ENCODE results near the gene AARS2.

Gene AARS2

DNA sequence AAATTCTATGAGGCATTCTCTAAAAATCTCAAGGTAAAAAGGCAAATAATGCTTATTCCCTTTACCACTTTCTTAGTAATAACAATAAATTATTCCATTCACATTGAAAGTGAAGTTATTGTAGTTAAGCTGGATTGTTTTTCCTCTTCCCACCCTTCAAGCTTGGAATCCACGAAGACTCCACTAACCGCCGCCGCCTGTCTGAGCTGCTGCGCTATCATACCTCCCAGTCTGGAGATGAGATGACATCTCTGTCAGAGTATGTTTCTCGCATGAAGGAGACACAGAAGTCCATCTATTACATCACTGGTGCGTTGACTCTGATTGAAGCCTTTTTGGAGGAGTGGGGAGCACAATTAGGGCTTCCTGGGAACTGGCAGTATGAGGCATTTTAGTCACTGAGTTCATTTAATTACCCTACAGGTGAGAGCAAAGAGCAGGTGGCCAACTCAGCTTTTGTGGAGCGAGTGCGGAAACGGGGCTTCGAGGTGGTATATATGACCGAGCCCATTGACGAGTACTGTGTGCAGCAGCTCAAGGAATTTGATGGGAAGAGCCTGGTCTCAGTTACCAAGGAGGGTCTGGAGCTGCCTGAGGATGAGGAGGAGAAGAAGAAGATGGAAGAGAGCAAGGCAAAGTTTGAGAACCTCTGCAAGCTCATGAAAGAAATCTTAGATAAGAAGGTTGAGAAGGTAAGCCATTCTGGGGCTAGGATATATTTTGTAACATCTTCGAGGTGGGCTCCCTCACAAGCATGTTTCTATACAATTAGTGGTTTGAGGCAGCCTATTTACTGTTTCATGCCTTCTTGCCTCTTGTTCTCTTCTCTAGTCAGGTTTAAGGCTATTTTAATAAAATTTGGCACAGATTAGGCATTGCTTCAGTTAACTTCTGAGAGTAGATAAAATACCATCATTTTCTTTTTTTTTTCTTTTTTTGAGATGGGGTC lies 61.3 kb downstream of the AARS2 start:
- TF ChIP-seq, protein P1, sequence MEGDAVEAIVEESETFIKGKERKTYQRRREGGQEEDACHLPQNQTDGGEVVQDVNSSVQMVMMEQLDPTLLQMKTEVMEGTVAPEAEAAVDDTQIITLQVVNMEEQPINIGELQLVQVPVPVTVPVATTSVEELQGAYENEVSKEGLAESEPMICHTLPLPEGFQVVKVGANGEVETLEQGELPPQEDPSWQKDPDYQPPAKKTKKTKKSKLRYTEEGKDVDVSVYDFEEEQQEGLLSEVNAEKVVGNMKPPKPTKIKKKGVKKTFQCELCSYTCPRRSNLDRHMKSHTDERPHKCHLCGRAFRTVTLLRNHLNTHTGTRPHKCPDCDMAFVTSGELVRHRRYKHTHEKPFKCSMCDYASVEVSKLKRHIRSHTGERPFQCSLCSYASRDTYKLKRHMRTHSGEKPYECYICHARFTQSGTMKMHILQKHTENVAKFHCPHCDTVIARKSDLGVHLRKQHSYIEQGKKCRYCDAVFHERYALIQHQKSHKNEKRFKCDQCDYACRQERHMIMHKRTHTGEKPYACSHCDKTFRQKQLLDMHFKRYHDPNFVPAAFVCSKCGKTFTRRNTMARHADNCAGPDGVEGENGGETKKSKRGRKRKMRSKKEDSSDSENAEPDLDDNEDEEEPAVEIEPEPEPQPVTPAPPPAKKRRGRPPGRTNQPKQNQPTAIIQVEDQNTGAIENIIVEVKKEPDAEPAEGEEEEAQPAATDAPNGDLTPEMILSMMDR (IDR thresholded peaks at IDR 0.05; ENCODE audit: insufficient read depth, low read length, poor library complexity, severe bottlenecking): no peak
- DNase-seq (ENCODE audit: extremely low read depth, insufficient read length): no peak
- no peak overlapping the region for H3K4me3 ChIP-seq (replicated peaks; ENCODE audit: low read depth, low read length)
- no peaks in the 10 kb centered on the region for H3K27me3 ChIP-seq (replicated peaks; ENCODE audit: control insufficient read depth, insufficient read depth, low read length)
- H3K36me3 ChIP-seq (ENCODE audit: control insufficient read depth, insufficient read depth, low read length): peaks cover 51% of the 10 kb centered on the region

DNA sequence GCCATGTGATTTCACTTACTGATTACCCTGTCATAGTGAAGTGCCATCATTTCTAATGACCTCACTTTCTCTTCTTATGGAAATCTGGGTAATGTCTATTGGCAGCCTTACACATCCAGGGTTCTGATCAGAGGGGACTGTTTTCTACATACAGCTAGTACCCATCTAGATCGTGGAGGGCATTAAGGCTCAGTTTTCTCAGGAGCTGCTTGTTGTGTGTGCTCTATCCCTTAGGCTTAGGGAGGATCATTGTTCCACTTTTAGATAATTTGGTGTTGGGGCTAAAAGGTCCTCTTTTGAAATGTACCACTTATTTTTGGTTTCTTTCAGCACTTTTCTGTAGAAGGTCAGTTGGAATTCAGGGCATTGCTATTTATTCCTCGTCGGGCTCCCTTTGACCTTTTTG lies 62.4 kb downstream of the AARS2 start:
- no peak for DNase-seq (ENCODE audit: extremely low read depth, insufficient read length)
- TF ChIP-seq, protein P1 (IDR thresholded peaks at IDR 0.05; ENCODE audit: insufficient read depth, low read length, poor library complexity, severe bottlenecking): no peak
- H3K4me3 ChIP-seq (replicated peaks; ENCODE audit: low read depth, low read length): no peak overlapping the region
- H3K36me3 ChIP-seq (ENCODE audit: control insufficient read depth, insufficient read depth, low read length): peaks cover 51% of the 10 kb centered on the region
- H3K27me3 ChIP-seq (replicated peaks; ENCODE audit: control insufficient read depth, insufficient read depth, low read length): no peaks in the 10 kb centered on the region

DNA sequence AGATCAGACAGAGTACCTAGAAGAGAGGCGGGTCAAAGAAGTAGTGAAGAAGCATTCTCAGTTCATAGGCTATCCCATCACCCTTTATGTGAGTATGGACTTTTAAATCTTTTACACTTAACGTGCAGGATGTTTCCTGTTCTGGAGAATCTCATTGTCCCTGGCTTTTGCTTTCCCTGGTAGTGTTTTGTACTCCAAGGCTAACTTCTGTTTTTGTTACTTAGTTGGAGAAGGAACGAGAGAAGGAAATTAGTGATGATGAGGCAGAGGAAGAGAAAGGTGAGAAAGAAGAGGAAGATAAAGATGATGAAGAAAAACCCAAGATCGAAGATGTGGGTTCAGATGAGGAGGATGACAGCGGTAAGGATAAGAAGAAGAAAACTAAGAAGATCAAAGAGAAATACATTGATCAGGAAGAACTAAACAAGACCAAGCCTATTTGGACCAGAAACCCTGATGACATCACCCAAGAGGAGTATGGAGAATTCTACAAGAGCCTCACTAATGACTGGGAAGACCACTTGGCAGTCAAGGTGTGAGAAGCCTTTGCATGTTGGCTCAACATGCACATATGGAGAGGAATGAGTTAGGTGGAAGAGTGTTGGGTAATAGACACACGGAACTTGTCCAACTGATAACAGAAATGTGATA lies 63.0 kb downstream of the AARS2 start:
- no peak for DNase-seq (ENCODE audit: extremely low read depth, insufficient read length)

More for the DNA sequence above, 63.0 kb downstream of the AARS2 start:
- no peak overlapping the region for H3K4me3 ChIP-seq (replicated peaks; ENCODE audit: low read depth, low read length)
- H3K36me3 ChIP-seq (ENCODE audit: control insufficient read depth, insufficient read depth, low read length): peaks cover 49% of the 10 kb centered on the region
- TF ChIP-seq, protein P1 (IDR thresholded peaks at IDR 0.05; ENCODE audit: insufficient read depth, low read length, poor library complexity, severe bottlenecking): no peak
- no peaks in the 10 kb centered on the region for H3K27me3 ChIP-seq (replicated peaks; ENCODE audit: control insufficient read depth, insufficient read depth, low read length)

All from GM06990 (cell line).